HepG2 (cell line): ENCODE results near the gene FOXE3. TPM values are rescaled to one million over a fixed set of nuclear protein-coding genes. Genes with fewer than 3 reads are reported as not detected.
A peak's percentile ranks its signal among the peaks of the same experiment; 100 is the strongest.

Experiments
- AKAP8 ChIP-seq: sonication (generic); formaldehyde crosslinking; IDR thresholded peaks from 2 replicates; pipeline ENCODE4 v1.5.1; 2020; ENCODE audit warnings: mild to moderate bottlenecking, missing genetic modification reagents
- BHLHE40 ChIP-seq: IDR thresholded peaks from 2 replicates; pipeline ENCODE4 v1.6.1; 2011; ENCODE audit warnings: low read length, improper control_type of control experiment
- CHD4 ChIP-seq: fragments of 200-600 bp; sonication (generic); IDR thresholded peaks from 2 replicates; pipeline ENCODE4 v1.7.0; 2017; ENCODE audit warnings: mild to moderate bottlenecking, low read length, borderline replicate concordance
- EEA1 ChIP-seq: sonication (generic); formaldehyde crosslinking; IDR thresholded peaks from 2 replicates; pipeline ENCODE4 v1.5.1; 2020; ENCODE audit warnings: mild to moderate bottlenecking, missing genetic modification reagents, borderline replicate concordance
- IKZF5 ChIP-seq: IDR thresholded peaks from 2 replicates; pipeline ENCODE4 v1.6.1; 2018; ENCODE audit warnings: missing genetic modification reagents, mild to moderate bottlenecking, missing compliant biosample characterization
- ISL2 ChIP-seq: sonication (generic); formaldehyde crosslinking; IDR thresholded peaks from 2 replicates; pipeline ENCODE4 v1.5.0; 2020; ENCODE audit warnings: missing genetic modification reagents
- ISX ChIP-seq: sonication (generic); formaldehyde crosslinking; conservative IDR thresholded peaks from 2 replicates; pipeline ENCODE4 v1.5.0; 2020; ENCODE audit warnings: missing genetic modification reagents
- MBD4 ChIP-seq: IDR thresholded peaks from 2 replicates; pipeline ENCODE4 v1.6.1; 2012; ENCODE audit warnings: low read length, inconsistent platforms, borderline replicate concordance
- PCBP1 ChIP-seq: fragments of 200-400 bp; formaldehyde crosslinking; IDR thresholded peaks from 2 replicates; pipeline ENCODE4 v1.6.1; 2017; ENCODE audit warnings: mild to moderate bottlenecking, low read depth, low read length, borderline replicate concordance
- TCF12 ChIP-seq, 2 experiments: fragments of 450-650 bp in 1 of 2; sonication (generic) in 1 of 2; formaldehyde crosslinking in 1 of 2; IDR thresholded peaks; 2 replicates each; pipeline versions ENCODE4 v1.6.1 to v1.8.0; 2017 to 2022; ENCODE audit warnings: antibody characterized with exemption in 1 of 2, mild to moderate bottlenecking in 1 of 2, missing genetic modification reagents in 1 of 2, moderate library complexity in 1 of 2
- TEAD2 ChIP-seq: sonication (generic); formaldehyde crosslinking; IDR thresholded peaks from 2 replicates; pipeline ENCODE4 v1.9.0; 2021; ENCODE audit warnings: missing genetic modification reagents
- ZMYM2 ChIP-seq: sonication (generic); formaldehyde crosslinking; IDR thresholded peaks from 2 replicates; pipeline ENCODE4 v1.8.0; 2022; ENCODE audit warnings: mild to moderate bottlenecking, missing genetic modification reagents
- ZNF329 ChIP-seq: sonication (generic); formaldehyde crosslinking; IDR thresholded peaks from 2 replicates; pipeline ENCODE4 v1.9.0; 2021; ENCODE audit warnings: low read depth, mild to moderate bottlenecking, missing genetic modification reagents
- ZNF446 ChIP-seq: sonication (generic); formaldehyde crosslinking; IDR thresholded peaks from 2 replicates; pipeline ENCODE4 v1.5.0; 2020; ENCODE audit warnings: mild to moderate bottlenecking, missing genetic modification reagents
- ZNF710 ChIP-seq: sonication (generic); formaldehyde crosslinking; IDR thresholded peaks from 2 replicates; pipeline ENCODE4 v1.5.0; 2020; ENCODE audit warnings: mild to moderate bottlenecking, missing genetic modification reagents, borderline replicate concordance
- ZNF777 ChIP-seq: sonication (generic); formaldehyde crosslinking; IDR thresholded peaks from 2 replicates; pipeline ENCODE4 v1.4.0; 2020; ENCODE audit warnings: missing genetic modification reagents
- ZNF781 ChIP-seq: sonication (generic); formaldehyde crosslinking; IDR thresholded peaks from 2 replicates; pipeline ENCODE4 v1.5.1; 2020; ENCODE audit warnings: borderline replicate concordance, mild to moderate bottlenecking, missing genetic modification reagents; ENCODE audit errors: not compliant biosample characterization
- ZNF800 ChIP-seq: sonication (generic); formaldehyde crosslinking; IDR thresholded peaks from 2 replicates; pipeline ENCODE4 v1.4.0; 2020; ENCODE audit warnings: missing genetic modification reagents
- polyA plus RNA-seq, 8 experiments: library from polyadenylated mRNA; depleted of rRNA in 3 of 8; stranded (reverse) in 7 of 8; unstranded in 1 of 8; fragments of >200 nt; fragmentation: Illumina TruSeq in 4 of 8; extraction: Trizol in 4 of 8; gene quantifications; 2 replicates each; pipeline versions ENCODE4 v1.2.1 to v1.2.3, GENCODE V29; 2011 to 2016; ENCODE audit warnings: low read depth in 4 of 8, missing spikeins in 1 of 8, mixed read lengths in 1 of 8; ENCODE audit not compliant: insufficient read depth in 1 of 8
- total RNA-seq, 5 experiments: library from RNA; depleted of rRNA; stranded (reverse); fragments of >200 nt; fragmentation: Illumina TruSeq; extraction: Trizol; gene quantifications; 2 replicates each; pipeline ENCODE4 v1.2.3, GENCODE V29; 2016; ENCODE audit warnings: low read depth in 1 of 5
- TF ChIP-seq, protein P1 (sequence below): sonication (generic); formaldehyde crosslinking; IDR thresholded peaks from 2 replicates; pipeline ENCODE4 v1.4.0; 2020; ENCODE audit warnings: mild to moderate bottlenecking, missing genetic modification reagents, borderline replicate concordance

Gene FOXE3
- total and polyA plus RNA-seq, 2 of the 13 experiments (the other 11 are each of a cell fraction or from before 2014, with no cell fraction given) = not detected

- TF ChIP-seq, protein P1, sequence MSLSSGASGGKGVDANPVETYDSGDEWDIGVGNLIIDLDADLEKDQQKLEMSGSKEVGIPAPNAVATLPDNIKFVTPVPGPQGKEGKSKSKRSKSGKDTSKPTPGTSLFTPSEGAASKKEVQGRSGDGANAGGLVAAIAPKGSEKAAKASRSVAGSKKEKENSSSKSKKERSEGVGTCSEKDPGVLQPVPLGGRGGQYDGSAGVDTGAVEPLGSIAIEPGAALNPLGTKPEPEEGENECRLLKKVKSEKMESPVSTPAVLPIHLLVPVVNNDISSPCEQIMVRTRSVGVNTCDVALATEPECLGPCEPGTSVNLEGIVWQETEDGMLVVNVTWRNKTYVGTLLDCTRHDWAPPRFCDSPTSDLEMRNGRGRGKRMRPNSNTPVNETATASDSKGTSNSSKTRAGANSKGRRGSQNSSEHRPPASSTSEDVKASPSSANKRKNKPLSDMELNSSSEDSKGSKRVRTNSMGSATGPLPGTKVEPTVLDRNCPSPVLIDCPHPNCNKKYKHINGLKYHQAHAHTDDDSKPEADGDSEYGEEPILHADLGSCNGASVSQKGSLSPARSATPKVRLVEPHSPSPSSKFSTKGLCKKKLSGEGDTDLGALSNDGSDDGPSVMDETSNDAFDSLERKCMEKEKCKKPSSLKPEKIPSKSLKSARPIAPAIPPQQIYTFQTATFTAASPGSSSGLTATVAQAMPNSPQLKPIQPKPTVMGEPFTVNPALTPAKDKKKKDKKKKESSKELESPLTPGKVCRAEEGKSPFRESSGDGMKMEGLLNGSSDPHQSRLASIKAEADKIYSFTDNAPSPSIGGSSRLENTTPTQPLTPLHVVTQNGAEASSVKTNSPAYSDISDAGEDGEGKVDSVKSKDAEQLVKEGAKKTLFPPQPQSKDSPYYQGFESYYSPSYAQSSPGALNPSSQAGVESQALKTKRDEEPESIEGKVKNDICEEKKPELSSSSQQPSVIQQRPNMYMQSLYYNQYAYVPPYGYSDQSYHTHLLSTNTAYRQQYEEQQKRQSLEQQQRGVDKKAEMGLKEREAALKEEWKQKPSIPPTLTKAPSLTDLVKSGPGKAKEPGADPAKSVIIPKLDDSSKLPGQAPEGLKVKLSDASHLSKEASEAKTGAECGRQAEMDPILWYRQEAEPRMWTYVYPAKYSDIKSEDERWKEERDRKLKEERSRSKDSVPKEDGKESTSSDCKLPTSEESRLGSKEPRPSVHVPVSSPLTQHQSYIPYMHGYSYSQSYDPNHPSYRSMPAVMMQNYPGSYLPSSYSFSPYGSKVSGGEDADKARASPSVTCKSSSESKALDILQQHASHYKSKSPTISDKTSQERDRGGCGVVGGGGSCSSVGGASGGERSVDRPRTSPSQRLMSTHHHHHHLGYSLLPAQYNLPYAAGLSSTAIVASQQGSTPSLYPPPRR (CRISPR knock-in tag) = peak; percentile 1; the same call in 1 of the 2 replicates
- no peak for TF ChIP-seq TEAD2 (CRISPR knock-in tag)
- no peak for TF ChIP-seq ISL2 (CRISPR knock-in tag)
- TF ChIP-seq PCBP1 = no peak
- no peak for TF ChIP-seq BHLHE40
- TF ChIP-seq ZNF710 (CRISPR knock-in tag) = no peak
- peak; percentile 82 for TF ChIP-seq ZNF777 (CRISPR knock-in tag)
- TF ChIP-seq ZMYM2 (CRISPR knock-in tag) = 0 out of 2 replicates have a peak, but pooled peaks have one; percentile 6
- 0 out of 2 replicates have a peak, but pooled peaks have one; percentile 58 for TF ChIP-seq ZNF446 (CRISPR knock-in tag)
- TF ChIP-seq ISX (CRISPR knock-in tag) = no peak
- TF ChIP-seq ZNF800 (CRISPR knock-in tag) = no peak
- no peak for TF ChIP-seq ZNF781
- TF ChIP-seq TCF12 (IDR thresholded peaks at IDR 0.05) = no peak
- TF ChIP-seq TCF12 (CRISPR knock-in tag; IDR thresholded peaks at IDR 0.05) = no peak
- TF ChIP-seq AKAP8 (CRISPR knock-in tag) = no peak
- TF ChIP-seq IKZF5 (CRISPR knock-in tag) = no peak
- no peak for TF ChIP-seq ZNF329 (CRISPR knock-in tag)
- no peak for TF ChIP-seq MBD4
- no peak for TF ChIP-seq EEA1 (CRISPR knock-in tag)
- TF ChIP-seq CHD4 = no peak
These were observed 20.9 kb downstream of the FOXE3 start (continued) for GRCh38 chr1:47436979-47437446.
